ENCODE results near the gene SLC8A2. TPM values are rescaled to one million over a fixed set of nuclear protein-coding genes. Genes with fewer than 3 reads are reported as not detected.
"Not testable (repeated sequence)": the region's sequence is repeated elsewhere in the genome, so short reads cannot be mapped to it uniquely, and the experiment has no call there.

SLC8A2 gene
- total RNA-seq, 1 donor from 2014 or later, result 0.17 TPM

DNA sequence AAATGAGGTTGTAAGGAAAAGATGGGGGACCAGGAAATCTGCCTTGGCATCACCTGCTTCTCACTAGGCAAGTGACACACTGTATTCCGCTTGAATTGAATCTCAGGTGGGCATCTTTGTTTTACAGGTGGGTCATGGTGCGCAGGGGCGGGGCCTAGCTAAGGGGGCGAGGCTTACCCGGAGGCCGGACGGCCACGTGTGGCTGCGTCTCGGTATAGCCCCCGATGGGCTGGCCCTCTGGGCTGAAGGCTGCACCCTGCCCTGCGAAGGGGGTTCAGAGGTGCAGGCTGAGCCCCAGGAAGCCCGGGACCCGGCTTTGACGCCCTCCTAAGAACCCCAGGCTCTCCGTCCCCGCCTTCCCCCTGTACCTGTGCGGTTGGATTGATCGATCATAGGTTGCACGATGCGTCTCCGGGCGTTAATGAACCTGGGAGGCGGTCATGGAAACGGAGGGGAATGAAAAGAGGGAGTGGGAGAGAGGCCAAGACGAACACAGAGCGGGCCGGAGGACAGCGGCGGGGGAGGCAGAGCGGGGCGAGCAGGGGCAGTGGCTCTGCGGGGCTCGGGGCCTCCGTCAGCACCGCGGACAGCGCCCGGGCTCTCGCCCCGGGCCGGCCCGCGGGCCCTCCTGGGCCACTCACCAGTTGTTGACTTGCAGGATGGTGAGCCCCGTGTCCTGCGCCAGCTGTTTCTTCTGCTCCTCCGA lies 64.8 kb downstream of the SLC8A2 start:
- peak; percentile 50 for DNase-seq

DNA sequence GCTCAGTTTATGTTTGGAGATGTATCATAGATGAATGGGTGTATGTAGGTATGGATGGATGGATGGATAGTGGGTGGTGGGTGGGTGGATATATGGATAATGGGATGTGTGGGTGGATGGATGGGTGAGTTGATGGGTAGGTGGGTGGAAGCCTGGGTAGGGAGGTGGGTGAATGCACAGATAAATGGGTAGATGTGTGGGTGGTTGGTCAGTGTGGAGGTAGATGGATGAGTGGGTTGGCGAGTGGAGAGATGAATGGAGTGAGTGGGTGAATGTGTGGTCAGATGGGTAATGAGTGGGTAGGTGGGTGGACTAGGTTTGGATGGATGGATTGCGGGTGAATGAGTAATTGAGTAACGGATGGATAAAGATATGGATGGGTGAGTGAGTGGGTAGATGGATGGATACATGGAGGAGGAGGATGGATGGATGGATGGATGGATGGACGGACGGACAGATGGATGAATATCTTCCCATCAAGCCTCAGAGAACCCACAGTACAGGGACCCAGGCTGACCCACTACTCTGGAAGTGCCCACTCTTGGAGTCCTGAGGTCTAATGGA lies 65.8 kb downstream of the SLC8A2 start:
- no peak for DNase-seq

DNA sequence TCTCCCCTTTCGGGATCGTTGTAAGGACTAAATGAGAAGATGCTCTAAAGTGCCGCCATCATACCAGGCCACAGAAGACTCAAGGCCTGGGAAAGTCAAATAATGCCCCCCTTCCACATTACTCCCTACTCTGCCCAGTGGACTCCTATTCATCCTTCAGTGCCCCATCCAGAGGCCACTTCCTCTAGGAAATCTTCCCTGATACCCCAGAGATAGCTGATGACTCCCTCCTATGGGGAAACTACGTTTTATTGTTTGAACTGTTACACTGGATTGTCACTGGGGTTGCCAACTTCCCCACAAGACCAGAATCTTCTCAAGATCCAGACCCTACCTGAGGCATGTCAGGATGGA lies 66.5 kb downstream of the SLC8A2 start:
- no peak for DNase-seq

DNA sequence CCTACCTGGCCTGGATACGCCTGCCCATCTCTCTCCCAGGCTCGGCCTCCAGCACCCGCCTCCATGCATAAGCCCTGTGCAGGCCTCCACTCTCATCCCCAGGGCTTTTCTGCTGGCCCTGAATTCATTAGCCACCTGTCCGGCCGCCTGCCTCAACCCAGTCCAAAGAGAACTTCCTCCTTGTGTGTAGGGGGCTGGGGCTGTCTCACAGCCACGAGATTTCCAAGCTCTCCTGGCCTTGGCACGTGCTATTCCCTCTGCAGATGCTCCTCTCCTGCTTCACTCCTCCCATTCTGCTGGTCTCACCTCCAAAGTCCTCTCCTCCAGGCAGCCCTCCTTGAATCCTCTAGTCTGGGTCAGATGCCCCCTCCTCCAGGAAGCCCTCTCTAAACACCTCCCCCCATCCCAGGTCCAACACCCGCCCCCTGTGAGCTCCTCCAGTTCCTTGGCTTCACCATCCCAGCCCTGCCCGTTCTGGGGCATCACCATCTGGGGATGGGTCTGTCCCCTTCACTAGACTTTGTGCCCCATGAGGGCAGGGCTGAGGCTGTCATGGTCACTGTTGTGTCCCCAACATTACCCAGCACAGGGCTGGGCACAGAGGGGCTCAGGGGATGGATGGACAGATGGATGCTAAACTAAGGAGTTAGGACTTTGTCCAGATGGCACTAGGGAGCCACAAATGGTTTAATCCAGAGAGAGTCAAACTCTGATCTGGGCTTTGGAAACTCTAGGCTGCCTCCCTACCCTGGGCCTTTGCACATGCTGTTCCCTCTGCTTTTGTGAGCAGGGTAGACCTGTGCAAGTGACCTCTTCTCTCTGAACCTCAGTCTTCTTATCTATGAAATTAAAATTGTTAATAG lies 67.1 kb downstream of the SLC8A2 start:
- no peak for DNase-seq

DNA sequence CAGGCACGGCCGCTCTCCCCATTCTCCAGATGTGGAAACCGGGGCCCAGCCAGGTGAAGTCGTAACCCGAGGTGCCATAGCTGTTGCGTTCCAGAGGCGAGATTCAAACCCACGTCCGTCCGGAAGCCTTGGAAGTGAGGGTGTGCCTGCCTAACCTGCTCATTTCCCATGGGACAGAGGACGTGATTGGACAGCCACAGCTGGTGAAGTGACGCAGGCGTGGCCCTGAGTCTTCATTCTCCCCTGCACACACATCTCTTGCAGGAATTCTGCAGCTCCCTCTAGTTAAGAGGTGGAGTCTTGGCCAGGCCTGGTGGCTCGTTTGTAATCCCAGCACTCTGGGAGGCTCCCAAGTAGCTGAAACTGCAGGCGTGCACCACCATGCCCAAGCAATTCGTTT lies 69.2 kb downstream of the SLC8A2 start:
- no peak for DNase-seq

DNA sequence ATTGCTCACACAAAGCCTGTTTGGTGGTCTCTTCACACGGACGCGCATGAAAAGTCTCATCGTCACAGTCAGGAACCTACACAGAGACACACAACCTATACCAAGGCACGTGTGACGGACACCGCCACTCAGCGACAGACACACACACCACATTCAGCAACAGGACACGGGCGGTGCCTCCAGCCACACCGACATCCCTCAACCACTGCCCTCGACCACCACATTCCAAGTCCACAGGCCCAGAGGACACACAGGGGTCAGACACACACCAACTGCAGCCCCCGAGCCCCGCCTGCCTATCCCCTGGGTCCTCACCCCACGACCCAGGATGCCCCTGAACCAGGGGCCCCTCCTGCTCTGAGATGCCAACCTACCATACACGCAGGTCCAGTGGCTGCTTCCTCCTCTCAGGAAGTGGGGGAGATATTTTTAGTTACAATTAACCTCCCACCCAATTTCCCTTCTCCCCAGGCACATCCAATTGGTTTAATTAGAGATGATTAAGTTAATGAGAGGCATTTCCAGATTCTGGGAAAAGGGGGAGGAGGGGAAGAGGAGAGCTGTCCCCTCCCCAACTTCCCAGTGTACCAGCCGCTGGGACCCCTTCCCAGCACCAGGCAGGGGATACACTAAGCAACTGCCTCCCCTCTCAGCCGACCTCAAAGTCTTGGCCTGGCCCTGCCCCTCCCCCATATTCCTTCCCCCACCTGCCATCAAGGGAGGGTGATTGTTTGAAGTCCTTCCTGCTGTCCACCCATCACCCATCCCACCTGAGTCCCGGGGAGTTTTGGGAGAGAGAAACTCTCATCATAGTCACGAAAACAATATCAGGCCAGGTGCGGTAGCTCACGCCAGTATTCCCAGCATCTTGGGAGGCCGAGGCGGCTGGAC lies 72.7 kb downstream of the SLC8A2 start:
- no peak for DNase-seq

DNA sequence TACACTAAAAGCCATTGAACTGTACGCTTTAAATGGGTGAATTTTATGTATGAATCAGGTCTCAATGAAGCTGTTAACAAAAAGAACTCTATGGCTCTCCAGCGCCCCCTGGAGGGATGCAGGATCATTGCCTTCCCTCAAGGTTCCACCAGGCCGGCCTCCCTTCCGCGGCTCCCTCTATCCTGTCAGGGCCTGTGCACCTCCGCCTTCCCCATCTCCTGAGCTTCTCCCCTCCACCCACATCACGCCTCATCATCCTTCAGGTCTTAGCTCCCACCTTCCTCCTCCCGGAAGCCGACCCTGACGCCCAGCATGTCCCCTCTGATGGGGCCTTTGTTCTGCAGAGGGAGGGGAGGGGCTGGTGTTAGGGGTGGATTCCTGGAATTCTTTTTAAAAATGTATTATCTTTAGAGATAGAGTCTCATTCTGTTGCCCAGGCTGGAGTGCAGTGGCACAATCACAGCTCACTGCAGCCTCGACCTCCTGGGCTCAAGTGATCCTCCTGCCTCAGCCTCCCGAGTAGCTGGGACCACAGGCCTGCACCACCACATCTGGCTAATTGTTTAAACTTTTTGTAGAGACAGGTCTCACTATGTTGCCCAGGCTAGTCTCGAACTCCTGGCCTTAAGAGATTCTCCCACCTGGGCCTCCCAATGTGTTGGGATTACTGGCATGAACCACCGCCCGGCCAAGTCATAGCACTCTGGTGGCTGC lies 80.0 kb downstream of the SLC8A2 start:
- DNase-seq, result peak; percentile 81

DNA sequence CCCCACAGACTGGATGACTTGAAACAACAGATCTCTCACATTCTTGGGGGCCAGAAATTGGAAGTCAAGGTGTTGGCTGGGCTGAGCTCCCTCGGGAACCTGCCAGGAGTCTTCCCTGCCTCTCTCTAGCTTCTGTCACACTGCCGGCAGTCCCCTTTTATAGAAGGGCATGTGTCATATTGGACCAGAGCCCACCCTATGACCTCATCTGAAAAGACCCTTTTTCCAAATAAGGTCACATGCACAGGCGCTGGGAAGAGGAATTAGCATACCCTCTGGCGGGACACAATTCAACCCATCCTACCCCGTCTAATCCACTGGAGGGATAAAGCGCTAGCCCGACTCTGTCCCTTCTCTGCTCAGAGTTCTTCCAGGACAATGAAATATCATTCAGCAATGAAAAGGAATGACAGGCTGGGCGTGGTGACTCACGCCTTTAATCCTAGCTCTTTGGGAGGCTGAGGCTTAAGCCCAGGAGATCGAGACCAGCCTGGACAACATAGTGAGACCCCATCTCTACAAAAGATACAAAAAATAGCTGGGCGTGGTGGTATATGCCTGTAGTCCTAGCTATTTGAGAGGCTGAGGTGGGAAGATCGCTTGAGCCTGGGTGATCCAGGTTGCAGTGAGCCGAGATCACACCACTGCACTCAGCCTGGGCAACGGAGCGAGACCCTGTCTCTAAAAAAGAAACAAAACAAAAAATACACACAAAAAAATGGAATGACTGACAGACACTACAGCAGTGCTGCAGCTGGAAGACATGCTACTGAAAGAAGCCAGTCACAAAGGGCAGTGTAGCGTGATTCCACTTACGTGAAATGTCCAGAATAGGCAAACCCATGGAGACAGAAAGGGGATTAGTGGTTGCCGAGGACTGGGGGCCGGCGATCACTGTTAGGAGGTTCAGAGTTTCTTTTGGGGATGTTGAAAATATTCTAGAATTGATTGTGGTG lies 80.9 kb downstream of the SLC8A2 start:
- DNase-seq, result no peak

DNA sequence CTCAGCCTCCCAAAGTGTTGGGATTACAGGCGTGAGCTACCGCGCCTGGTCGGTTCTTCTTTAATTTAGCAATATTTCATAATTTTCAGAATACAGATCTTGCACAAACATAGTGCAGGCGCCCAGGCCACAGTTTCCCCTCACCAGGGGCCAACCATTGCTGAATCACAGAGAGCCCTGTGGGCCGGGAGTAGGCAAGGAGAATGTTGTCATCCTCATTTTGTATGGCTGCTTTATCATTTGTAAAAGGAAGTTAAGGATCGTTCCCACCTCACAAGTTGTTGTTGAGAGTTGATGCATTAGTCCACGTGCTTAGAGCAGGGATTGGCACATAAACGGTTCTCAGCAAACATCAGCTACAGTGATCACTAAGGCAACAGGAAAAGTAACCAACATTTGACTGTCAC lies 82.5 kb downstream of the SLC8A2 start:
- no peak for DNase-seq

DNA sequence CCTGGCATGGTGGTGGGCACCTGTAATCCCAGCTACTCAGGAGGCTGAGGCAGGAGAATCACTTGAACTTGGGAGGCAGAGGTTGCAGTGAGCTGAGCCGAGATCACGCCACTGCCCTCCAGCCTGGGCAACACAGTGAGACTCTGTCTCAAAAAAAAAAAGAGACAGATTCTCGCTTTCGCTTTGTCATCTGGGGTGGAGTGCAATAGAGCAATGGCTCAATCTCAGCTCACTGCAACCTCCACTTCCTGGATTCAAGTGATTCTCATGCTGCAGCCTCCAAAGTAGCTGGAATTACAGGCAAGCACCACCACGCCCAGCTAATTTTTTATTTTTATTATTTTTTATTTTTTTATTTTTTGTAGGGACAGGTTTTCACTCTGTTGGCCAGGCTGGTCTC lies 83.0 kb downstream of the SLC8A2 start:
- DNase-seq, result not testable (repeated sequence)

DNA sequence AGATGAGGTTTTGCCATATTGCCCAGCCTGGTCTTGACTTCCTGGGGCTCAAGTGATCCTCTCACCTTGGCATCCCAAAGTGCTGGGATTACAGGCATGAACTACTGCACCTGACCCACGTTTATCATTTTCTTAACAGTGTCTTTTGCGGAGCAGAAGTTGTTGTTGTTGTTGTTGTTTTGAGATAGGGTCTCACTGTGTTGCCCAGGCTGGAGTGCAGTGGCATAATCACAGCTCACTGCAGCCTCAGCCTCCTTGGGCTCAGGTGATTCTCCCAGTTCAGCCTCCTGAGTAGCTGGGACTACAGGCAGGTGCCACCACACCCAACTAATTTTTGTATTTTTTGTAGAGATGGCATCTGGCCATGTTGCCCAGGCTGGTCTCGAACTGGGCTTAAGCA lies 84.1 kb downstream of the SLC8A2 start:
- DNase-seq, result not testable (repeated sequence)

DNA sequence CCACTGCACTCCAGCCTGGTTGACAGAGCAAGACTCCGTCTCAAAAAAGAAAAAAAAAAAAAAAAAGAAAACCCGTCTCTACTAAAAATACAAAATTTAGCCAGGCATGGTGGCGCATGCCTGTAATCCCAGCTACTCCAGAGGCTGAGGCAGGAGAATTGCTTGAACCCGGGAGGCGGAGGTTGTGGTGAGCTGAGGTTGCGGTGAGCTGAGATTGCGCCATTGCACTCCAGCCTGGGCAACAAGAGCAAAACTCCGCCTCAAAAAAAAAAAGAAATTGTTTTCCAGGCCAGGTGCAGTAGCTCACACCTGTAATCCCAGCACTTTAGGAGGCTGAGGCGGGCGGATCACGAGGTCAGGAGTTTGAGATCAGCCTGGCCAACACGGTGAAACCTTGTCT lies 85.1 kb downstream of the SLC8A2 start:
- DNase-seq, result not testable (repeated sequence)

DNA sequence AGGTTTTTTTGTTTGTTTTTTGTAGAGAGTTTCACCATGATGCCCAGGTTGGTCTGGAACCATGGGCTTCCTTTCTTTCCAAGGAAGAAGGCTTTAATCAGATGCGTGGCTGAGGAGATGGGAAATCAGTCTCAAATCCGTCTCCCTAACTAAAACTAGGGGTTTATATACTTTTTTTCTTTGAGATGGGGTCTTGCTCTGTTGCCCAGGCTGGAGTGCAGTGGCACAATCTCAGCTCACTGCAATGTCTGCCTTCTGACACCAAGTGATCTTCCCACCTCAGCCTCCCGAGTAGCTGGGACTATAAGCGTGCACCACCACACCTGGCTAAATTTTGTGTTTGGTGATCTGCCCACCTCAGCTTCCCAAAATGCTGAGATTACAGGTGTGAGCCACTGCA lies 87.2 kb downstream of the SLC8A2 start:
- not testable (repeated sequence) for DNase-seq

DNA sequence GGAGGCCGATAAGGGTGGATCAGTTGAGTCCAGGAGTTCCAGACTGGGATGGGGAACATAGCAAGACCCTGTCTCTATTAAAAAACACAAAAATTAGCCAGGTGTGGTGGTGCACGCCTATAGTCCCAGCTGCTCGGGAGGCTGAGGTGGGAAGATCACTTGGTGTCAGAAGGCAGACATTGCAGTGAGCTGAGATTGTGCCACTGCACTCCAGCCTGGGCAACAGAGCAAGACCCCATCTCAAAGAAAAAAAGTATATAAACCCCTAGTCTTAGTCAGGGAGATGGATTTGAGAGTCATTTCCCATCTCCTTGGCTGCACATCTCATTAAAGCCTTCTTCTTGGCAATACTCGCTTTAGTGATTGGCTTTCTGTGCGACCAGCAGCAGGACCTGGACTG lies 87.8 kb downstream of the SLC8A2 start:
- not testable (repeated sequence) for DNase-seq

DNA sequence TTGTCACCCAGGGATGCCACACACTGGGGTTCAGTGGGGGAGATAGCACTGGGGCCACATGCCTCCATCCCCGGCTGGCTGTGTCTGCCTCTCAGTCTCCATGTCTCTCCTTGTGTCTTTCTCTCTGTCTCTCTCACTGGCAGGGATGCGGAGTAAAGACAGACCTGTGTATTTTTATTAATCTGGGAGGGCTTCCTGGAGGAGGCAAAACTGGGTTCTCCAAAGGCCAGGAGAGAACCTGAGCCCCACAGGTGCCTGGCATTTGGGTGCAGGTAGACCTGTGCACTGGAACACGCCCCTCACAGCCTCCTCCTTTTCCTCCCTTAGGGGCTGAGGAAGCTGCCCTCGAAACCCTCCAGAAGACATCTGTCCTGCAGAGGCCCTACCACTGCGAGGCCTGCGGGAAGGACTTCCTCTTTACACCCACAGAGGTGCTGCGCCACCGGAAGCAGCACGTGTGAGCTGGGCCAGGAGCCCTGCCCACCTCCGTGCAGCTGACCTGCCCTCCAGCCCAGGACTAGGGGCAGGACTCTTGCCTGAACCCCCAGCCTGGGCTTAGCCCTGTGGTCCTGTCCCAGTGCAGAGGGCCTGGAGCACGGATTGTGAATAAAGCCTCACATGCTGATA lies 89.9 kb downstream of the SLC8A2 start:
- DNase-seq, result no peak

DNA sequence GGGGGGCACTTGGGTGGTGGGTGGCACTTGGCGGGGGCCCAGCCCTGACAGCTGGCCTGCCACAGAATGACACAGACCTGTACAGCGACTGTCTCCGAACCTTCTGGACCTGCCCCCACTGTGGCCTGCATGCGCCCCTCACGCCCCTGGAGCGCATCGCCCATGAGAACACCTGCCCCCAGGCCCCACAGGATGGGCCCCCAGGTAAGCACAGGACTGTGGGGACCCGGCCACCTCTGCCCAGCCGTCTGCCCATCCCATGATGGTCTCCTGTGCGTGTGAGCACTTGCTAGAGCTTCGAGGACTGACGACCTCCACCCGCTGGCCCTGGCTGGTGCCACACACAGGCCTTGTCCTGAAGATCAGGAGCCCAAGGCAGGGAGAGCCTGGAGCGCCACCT lies 90.6 kb downstream of the SLC8A2 start:
- DNase-seq, result no peak

DNA sequence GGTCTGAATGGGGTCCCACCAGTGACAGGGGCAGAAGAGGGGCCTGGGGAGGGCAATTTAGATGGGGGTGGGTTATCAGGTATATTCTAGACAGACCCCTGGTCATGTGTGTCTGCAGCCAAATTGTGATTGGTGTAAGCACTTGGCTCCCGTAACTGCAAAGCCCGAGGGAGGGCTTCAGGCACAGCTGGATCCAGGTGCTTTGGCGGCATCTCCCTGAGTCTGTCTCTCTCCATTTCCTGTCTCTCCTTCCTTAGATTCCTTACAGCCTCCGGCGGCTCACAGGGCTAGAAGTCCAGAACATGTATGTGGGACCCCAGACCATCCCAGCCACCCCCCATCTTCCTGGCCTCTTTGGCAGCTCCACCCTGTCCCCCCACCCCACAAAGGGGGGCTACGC lies 91.1 kb downstream of the SLC8A2 start:
- DNase-seq, result no peak

DNA sequence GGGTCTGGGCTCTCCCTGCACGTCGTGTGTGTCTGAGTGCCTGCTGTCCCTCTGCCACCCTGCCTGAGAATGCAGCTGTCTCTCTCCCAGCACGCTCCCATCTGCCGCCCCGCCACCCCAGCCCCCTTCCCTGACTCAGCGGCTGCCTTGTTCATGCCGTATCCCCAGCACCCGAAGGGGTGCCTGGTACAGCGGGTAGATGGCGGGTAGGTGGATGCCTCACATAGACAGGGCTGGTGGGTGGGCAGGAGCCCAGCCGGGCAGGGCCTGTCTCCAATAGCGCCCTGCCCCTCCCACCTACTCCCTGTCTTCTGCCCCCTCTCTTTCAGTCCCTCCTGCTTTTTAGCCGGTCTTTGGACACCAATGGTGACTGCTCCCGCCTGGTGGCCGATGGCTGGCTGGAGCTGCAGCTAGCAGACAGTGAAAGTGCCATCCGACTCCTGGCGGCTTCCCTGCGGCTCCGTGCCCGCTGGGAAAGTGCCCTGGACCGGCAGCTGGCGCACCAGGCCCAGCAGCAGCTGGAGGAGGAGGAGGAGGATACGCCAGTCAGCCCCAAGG lies 92.2 kb downstream of the SLC8A2 start:
- DNase-seq, result no peak

DNA sequence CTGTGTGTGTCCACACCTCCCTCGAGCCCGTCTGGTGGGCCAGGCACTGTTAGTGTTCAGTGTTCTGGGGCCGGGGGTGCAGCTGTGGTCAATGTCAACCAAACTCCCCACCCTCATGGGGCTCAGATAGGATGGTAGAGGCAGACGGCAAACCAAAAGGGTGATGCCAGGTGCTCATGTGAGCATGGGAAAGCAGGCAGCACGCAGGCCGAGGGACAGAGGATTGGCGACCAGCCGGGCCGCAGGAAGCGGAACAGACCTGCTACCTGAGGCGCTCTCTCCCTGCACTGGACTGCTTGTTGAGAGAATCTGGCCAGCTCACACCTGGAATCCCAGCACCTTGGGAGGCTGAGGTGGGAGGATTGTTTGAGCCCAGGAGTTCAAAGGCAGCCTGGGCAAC lies 93.4 kb downstream of the SLC8A2 start:
- DNase-seq, result no peak
